NCI-H748 treated with DMSO at 0.1 percent for 48 hours (cell line): ENCODE results near the gene GPR37.

Experiments used
- DNase-seq: peaks from one replicate; lab custom pipeline; 2025; lab: John Stamatoyannopoulos, UW

GPR37 gene

GRCh38 chr7:124780608-124781007, 15.0 kb upstream of the GPR37 start:
- DNase-seq = no peak

GRCh38 chr7:124780056-124780455, 14.5 kb upstream of the GPR37 start:
- no peak for DNase-seq

GRCh38 chr7:124779620-124780019, 14.0 kb upstream of the GPR37 start:
- no peak for DNase-seq

DNA sequence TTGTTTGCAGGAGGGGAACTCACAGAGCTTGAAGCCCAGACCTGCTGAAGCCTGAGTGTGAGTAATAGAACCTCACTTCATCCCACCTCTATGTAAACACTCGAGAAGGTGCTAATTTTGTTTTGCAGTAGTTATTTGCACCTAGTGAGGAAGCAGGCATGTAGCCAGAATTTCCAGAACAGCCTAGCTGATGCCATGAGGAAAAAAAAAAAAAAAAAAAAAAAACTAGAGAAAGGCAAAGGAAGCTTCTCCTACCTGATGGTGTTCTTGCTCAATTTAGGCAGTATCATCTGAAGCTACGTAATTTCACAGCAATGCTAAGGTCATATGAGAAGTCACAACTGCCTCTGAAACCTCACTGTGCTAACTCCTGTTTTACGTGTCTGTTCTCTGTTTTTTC, 13.6 kb upstream of the GPR37 start:
- DNase-seq = peak; percentile 45

- no peak for DNase-seq
These were observed 11.7 kb upstream of the GPR37 start for GRCh38 chr7:124777268-124777667.

DNA sequence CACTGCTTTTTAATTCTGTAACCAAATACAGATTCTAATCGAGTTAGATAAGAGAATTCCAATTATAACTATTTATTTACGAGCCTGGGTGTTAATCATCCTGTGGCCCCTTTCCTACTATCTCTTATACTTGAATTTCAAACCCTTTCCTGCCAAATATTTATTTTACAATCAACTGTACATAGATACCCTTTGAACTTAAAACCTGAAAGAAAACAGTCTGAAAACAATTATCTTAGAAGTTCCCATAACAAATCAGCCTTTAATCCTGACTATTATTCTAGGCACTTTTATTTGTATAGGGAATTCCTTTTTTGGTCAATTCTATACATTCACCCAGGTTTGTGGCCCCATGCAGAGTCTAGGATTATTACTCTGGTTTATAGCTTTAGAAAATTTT, 10.6 kb upstream of the GPR37 start:
- DNase-seq = peak; percentile 65

DNA sequence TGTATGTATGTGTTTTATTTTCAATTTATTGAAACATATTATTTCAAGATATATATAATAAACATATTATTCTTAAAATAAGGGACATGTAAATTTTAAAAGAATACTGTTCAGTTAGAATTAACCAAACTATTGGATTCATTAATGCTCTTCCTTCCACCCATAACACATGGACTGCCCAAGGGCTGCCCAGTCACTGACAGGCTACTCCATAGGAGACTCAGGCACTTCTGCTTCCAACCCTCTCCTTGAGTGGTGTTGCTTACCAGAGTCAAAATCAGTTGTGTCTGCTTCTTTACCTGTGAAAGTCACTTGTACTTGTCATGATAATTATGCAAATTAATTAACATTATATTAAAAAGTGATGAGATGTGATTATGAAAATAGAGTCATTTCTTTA, 9.8 kb upstream of the GPR37 start:
- DNase-seq = no peak

- DNase-seq = no peak
These were observed 8.3 kb upstream of the GPR37 start for GRCh38 chr7:124773938-124774337.

DNA sequence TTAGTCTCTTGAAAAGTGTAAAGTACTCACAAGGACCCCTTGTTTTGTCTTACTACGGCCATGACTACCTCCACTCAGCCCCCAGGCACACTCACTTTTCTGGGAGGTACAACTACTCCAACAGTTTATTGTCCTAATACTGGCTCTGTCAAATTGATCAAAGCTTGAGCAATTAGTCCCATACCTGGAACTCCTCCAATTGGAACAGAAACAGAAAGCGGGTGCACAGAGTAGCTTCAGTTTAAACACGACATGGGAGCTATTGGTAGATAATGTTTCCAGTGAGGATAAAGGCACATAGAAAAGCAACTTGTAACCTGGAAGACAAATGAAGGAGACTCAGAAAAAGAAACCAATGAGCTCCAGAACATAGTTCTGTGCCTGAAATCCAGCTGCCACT, 7.7 kb upstream of the GPR37 start:
- DNase-seq = no peak

- no peak for DNase-seq
These were observed 3.5 kb upstream of the GPR37 start for GRCh38 chr7:124769136-124769535.

DNA sequence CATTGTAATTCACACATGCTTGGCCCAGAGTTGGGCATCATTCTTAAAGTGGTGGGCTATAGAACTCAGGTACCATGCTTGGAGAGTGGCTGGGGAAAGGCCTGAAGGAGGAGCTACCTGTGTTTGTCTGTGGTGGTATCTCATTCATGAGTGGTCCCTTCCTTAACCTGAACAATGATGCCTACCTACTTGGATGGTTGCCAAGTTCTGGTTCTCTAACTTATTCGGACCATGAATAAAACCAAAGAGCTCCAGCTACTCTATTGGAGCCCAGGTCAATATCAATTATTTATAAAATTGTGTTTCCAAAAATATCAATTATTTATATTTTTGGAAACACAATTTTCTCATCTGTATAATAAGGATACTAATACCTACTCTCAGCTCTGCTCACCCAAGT, 2.9 kb upstream of the GPR37 start:
- no peak for DNase-seq

- DNase-seq = peak; percentile 16
These were observed 668 bp downstream of the GPR37 start for GRCh38 chr7:124764847-124765400.

GRCh38 chr7:124764051-124764846, 1.3 kb downstream of the GPR37 start:
- DNase-seq = no peak

DNA sequence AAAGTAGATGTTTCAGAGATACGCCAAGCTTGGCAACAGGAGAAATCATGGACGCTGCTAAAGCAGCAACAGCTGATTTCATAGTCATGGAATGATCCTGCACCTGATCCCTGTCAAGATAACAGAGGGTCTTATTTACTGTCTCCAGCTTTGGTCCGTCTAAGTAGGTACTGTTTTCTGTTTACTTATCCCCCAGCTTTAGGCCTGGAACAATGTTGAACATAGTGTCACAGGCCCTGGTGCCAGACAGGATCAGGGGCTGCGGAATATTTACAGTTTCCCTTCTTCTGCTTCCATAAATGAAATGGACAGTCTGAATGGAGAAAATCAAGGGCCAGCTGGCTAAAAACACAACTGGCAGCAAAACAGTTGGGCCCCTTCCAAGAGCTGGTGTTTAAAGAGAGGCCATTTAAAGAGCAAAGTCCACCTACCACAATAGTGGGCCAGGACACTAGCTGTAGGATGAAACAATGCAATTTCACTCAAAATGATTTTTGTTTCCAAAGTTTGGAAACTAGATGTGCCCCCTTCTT, 2.9 kb downstream of the GPR37 start:
- DNase-seq = no peak

- DNase-seq = no peak
These were observed 4.4 kb downstream of the GPR37 start for GRCh38 chr7:124761164-124761715.

DNA sequence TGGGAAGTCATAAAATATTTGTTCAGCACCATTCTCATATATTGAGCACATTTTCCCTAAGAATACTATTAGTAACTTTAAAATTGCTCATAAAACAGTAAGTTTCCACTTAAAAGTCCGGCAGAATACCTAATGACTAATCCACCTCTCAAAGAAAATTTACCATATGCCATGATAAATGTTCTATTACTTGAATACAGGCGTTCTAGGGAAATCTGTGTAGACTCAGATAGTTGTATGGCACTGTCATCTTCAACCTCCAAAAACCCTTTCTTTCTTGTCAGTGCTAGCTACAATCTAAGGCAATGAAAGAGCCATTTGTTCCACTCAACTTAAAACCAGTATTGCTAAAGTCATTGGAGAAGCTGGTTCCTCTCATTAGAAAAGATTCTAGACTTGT, 7.3 kb downstream of the GPR37 start:
- no peak for DNase-seq

DNA sequence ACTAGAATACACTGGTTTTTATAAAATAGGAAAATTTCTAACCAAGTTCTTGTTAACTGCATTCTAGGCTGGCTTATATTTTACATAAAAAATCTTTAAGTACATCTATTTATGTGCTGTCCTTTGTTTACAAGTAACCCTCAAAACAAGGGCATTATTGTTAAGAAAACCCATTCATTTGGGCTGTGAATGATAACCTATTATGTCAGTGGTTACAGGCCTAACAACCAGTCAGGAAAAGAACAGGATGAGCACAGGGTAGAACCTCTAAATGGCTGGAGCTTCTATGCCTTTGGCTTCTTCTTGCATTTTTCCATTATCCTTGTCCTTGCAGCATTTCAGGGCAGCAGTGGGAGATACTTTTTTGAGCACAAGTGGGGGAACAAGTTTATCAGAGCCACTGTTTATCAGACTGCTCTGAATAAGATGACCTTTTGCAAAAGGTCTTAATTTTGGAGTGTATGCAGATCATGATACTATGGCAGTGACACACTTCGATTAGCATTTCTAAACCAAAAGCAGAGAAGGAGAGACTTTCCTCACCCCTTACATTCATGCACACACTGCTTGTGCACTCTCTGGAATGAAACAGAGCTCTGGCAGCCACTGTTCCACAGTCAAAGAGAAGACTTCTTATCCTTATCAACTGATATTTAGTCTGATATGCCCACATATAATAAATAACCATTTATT, 10.9 kb downstream of the GPR37 start:
- no peak for DNase-seq

- DNase-seq = no peak
These were observed 13.3 kb downstream of the GPR37 start for GRCh38 chr7:124752310-124752709.

GRCh38 chr7:124751027-124751426, 14.6 kb downstream of the GPR37 start:
- DNase-seq = no peak

GRCh38 chr7:124747072-124747471, 18.5 kb downstream of the GPR37 start:
- no peak for DNase-seq

DNA sequence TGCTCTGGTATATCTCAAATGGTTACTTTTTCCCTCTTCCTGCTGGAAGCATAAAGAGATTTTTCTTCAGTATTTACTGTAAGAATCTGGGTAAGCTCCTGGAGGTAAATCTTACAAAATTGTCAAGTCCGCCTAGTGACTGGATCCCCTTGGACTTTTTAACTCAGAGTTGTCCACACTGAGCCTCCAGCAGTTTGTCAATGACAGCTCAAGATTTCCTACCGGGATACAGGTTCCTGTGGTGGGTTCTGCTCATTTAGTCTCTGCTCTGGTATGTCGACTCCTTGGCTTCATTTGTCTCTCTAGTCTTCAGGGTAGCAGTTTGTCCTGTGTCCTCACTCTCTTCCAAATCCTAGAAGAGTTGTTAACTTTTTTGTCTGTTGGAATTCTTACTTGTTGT, 27.0 kb downstream of the GPR37 start:
- no peak for DNase-seq

GRCh38 chr7:124737760-124738300, 27.8 kb downstream of the GPR37 start:
- DNase-seq = no peak

DNA sequence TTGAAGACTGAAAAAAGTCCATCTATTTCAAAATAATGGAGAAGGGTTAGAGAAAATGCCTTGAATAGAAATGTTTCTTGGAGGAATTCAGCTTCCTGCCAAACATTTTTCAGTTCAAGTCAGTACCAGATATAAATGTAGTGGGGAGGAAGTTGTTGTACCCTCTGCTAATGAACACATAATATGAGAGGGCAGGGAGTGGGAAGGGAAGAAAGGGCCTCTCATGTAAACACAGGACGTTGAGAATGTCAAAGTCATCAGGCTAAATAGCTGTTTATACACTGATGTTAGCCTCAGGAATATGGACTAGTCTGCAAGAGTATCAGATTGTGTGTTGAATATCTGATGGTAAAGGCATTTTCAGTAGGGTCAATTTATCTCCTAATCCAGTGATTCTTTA, 37.0 kb downstream of the GPR37 start:
- DNase-seq = no peak
